Naive thymus-derived CD4-positive, alpha-beta T cell (primary cell): Measurements from ENCODE around the gene EAPP. TPM values are rescaled to one million over a fixed set of nuclear protein-coding genes. Genes with fewer than 3 reads are reported as not detected.
"Not testable (repeated sequence)": the region's sequence is repeated elsewhere in the genome, so short reads cannot be mapped to it uniquely, and the experiment has no call there.

ENCODE experiments used
- ATAC-seq: fragments of 150-1000 bp; cut with Tn5 transposase; 2 replicates; pipeline ENCODE4 v1.10.0; 2021; ENCODE audit warnings: mild to moderate bottlenecking, moderate library complexity
- CTCF ChIA-PET: fragments of 350-600 bp; sonication (Branson Sonifier 250); formaldehyde crosslinking; loops from one replicate; lab custom pipeline; 2021; ENCODE audit warnings: antibody characterized with exemption; lab: Charles Lee
- POLR2A ChIA-PET: fragments of 350-600 bp; sonication (Branson Sonifier 250); formaldehyde crosslinking; loops from one replicate; lab custom pipeline; 2021; ENCODE audit warnings: antibody characterized with exemption, inconsistent platforms; lab: Charles Lee
- DNase-seq, 9 donors: peaks; one replicate each; pipeline versions ENCODE4 v3.0.0 to v3.0.0-alpha.2; 2020 to 2022; ENCODE audit warnings: mixed read lengths in 1 of 9
- H3K27ac ChIP-seq: one replicate; pipeline ENCODE4 v1.7.0; 2013; ENCODE audit warnings: mild to moderate bottlenecking, low read depth, low read length, moderate library complexity
- H3K27me3 ChIP-seq, 2 donors: one replicate each; pipeline ENCODE4 v1.7.0; 2013; ENCODE audit warnings: low read length in 2 of 2, mild to moderate bottlenecking in 2 of 2, moderate library complexity in 2 of 2; ENCODE audit not compliant: control insufficient read depth in 2 of 2, insufficient read depth in 2 of 2
- H3K36me3 ChIP-seq, 3 experiments: 1 replicate in 2 of 3; 2 replicates in 1 of 3; pipeline ENCODE4 v1.7.0; 2013; ENCODE audit warnings: low read length in 3 of 3, mild to moderate bottlenecking in 3 of 3, moderate library complexity in 1 of 3; ENCODE audit not compliant: insufficient read depth in 3 of 3, control insufficient read depth in 2 of 3
- H3K4me1 ChIP-seq, 2 donors: one replicate each; pipeline ENCODE4 v1.7.0; 2013; ENCODE audit warnings: low read length in 2 of 2, mild to moderate bottlenecking in 2 of 2, moderate library complexity in 1 of 2; ENCODE audit not compliant: control insufficient read depth in 2 of 2, insufficient read depth in 2 of 2
- H3K4me3 ChIP-seq: 2 replicates; pipeline ENCODE4 v1.7.0; 2013; ENCODE audit warnings: mild to moderate bottlenecking, low read length
- H3K9me3 ChIP-seq, 3 experiments: 1 replicate in 2 of 3; 2 replicates in 1 of 3; pipeline ENCODE4 v1.7.0; 2013; ENCODE audit warnings: low read length in 3 of 3; ENCODE audit not compliant: control insufficient read depth in 2 of 3
- H3K27ac Mint-ChIP-seq, 9 donors: one replicate each; pipeline ENCODE4 v1.8.0; 2020 to 2022; ENCODE audit warnings: mixed read lengths in 9 of 9, mild to moderate bottlenecking in 8 of 9, moderate library complexity in 5 of 9, inconsistent platforms in 2 of 9
- H3K27me3 Mint-ChIP-seq, 5 donors: one replicate each; pipeline ENCODE4 v1.8.0; 2021 to 2022; ENCODE audit warnings: mixed read lengths in 5 of 5, mild to moderate bottlenecking in 1 of 5
- H3K36me3 Mint-ChIP-seq, 5 donors: one replicate each; pipeline ENCODE4 v1.8.0; 2020 to 2022; ENCODE audit warnings: mixed read lengths in 5 of 5, mild to moderate bottlenecking in 3 of 5, inconsistent platforms in 1 of 5
- H3K4me1 Mint-ChIP-seq, 7 donors: one replicate each; pipeline ENCODE4 v1.8.0; 2020 to 2022; ENCODE audit warnings: mixed read lengths in 7 of 7, mild to moderate bottlenecking in 3 of 7, inconsistent platforms in 1 of 7
- H3K4me3 Mint-ChIP-seq, 10 donors: one replicate each; pipeline ENCODE4 v1.8.0; 2020 to 2022; ENCODE audit warnings: mild to moderate bottlenecking in 10 of 10, mixed read lengths in 10 of 10, moderate library complexity in 6 of 10, inconsistent platforms in 2 of 10
- H3K9me3 Mint-ChIP-seq, 11 donors: one replicate each; pipeline ENCODE4 v1.8.0; 2020 to 2022; ENCODE audit warnings: mixed read lengths in 11 of 11, mild to moderate bottlenecking in 4 of 11, inconsistent platforms in 1 of 11, moderate library complexity in 1 of 11
- intact Hi-C, 2 donors: fragments of 100-400 bp; cut with micrococcal nuclease; formaldehyde crosslinking; loops; one replicate each; pipeline ENCODE4 v1.15.1; 2023
- polyA plus RNA-seq, 2 donors: library from polyadenylated mRNA; unstranded; fragments of 300-500 nt; fragmentation: Illumina TruSeq; gene quantifications; one replicate each; pipeline ENCODE4 v1.2.3, GENCODE V29; 2021
- total RNA-seq, 6 experiments: library from RNA in 5 of 6; stranded (reverse) in 5 of 6; gene quantifications; 1 replicate in 5 of 6; 2 replicates in 1 of 6; pipeline ENCODE4 v1.2.3 and lab custom pipeline; 2021 to 2026

EAPP gene
- total and polyA plus RNA-seq, 7 experiments from 2014 or later = 34.8 to 125 (median 65.4) TPM

GRCh38 chr14:34522496-34522895 lies 17.0 kb downstream of the EAPP start:
- H3K27me3 Mint-ChIP-seq = no peaks in the 10 kb centered on the region
- peaks cover 17 to 59% (median 52%) of the 10 kb centered on the region in 5 donors for H3K36me3 Mint-ChIP-seq
- peak overlapping the region in 2 of 9 donors; percentile 34 to 57 for H3K27ac Mint-ChIP-seq
- ATAC-seq (no peak), DNase-seq (no peak)
- H3K4me3 Mint-ChIP-seq = no peak overlapping the region
- intact Hi-C loops = no loop called here
- ChIA-PET CTCF (no interaction called here), POLR2A (no interaction called here)
- Histone ChIP-seq H3K4me3 (no peak overlapping the region), H3K27ac (no peak overlapping the region), H3K9me3 (no peaks in the 10 kb centered on the region), H3K27me3 (no peaks in the 10 kb centered on the region), H3K4me1 (no peaks in the 10 kb centered on the region), H3K36me3 (peaks cover 37 to 87% (median 48%) of the 10 kb centered on the region in 3 experiments)
- H3K9me3 Mint-ChIP-seq = no peaks in the 10 kb centered on the region
- H3K4me1 Mint-ChIP-seq = peaks cover 0 to 6% (median 0%) of the 10 kb centered on the region in 7 donors

- not testable (repeated sequence) for H3K27me3 Mint-ChIP-seq
- CTCF ChIA-PET = interaction anchor here (0.7 kb wide), 1 partner anchor 475 kb away, joined by 3 read pairs; no protein-coding TSS in a partner anchor
Observed at GRCh38 chr14:34521071-34521470, 18.4 kb downstream of the EAPP start.

GRCh38 chr14:34520304-34520970 lies 19.1 kb downstream of the EAPP start:
- not testable (repeated sequence) for H3K4me3 Mint-ChIP-seq

More at GRCh38 chr14:34521071-34521470, 18.4 kb downstream of the EAPP start:
- H3K27me3 ChIP-seq, H3K9me3 ChIP-seq, DNase-seq, H3K27ac Mint-ChIP-seq, H3K27ac ChIP-seq, intact Hi-C loops, H3K4me3 Mint-ChIP-seq, ATAC-seq, POLR2A ChIA-PET, H3K9me3 Mint-ChIP-seq, H3K4me1 ChIP-seq, H3K4me3 ChIP-seq, H3K4me1 Mint-ChIP-seq: not testable (repeated sequence)
- H3K36me3 ChIP-seq = peaks cover 33 to 73% (median 48%) of the 10 kb centered on the region in 3 experiments
- H3K36me3 Mint-ChIP-seq = peaks cover 13 to 65% (median 57%) of the 10 kb centered on the region in 5 donors

GRCh38 chr14:34507884-34508283 lies 31.6 kb downstream of the EAPP start:
- no peak overlapping the region for H3K27ac ChIP-seq
- ATAC-seq (no peak), DNase-seq (no peak)
- H3K4me3 Mint-ChIP-seq = no peak overlapping the region
- no peaks in the 10 kb centered on the region for H3K4me1 Mint-ChIP-seq
- no peaks in the 10 kb centered on the region for H3K9me3 Mint-ChIP-seq
- no peaks in the 10 kb centered on the region for H3K27me3 ChIP-seq
- no peaks in the 10 kb centered on the region for H3K4me1 ChIP-seq
- no peaks in the 10 kb centered on the region for H3K27me3 Mint-ChIP-seq
- POLR2A ChIA-PET = no interaction called here
- H3K27ac Mint-ChIP-seq = no peak overlapping the region
- H3K4me3 ChIP-seq = no peak overlapping the region
- no peaks in the 10 kb centered on the region for H3K36me3 ChIP-seq
- peaks cover 0 to 3% (median 0%) of the 10 kb centered on the region in 5 donors for H3K36me3 Mint-ChIP-seq
- no peaks in the 10 kb centered on the region for H3K9me3 ChIP-seq
- CTCF ChIA-PET = no interaction called here
- intact Hi-C loops = no loop called here

More at GRCh38 chr14:34520304-34520970, 19.1 kb downstream of the EAPP start:
- CTCF ChIA-PET = interaction anchor here (0.7 kb wide), 1 partner anchor 476 kb away, joined by 3 read pairs; no protein-coding TSS in a partner anchor
- H3K4me3 ChIP-seq, H3K27me3 Mint-ChIP-seq, POLR2A ChIA-PET, DNase-seq, H3K27me3 ChIP-seq, H3K27ac ChIP-seq, ATAC-seq, H3K4me1 ChIP-seq, H3K9me3 ChIP-seq, intact Hi-C loops, H3K9me3 Mint-ChIP-seq: not testable (repeated sequence)
- Mint-ChIP-seq H3K36me3 (peaks cover 13 to 70% (median 62%) of the 10 kb centered on the region in 5 donors), H3K27ac (peak overlapping the region in 3 of 9 donors; percentile 6 to 77 (median 17)), H3K4me1 (peaks cover 0 to 10% (median 0%) of the 10 kb centered on the region in 7 donors)
- H3K36me3 ChIP-seq = peaks cover 33 to 69% (median 48%) of the 10 kb centered on the region in 3 experiments

- intact Hi-C loops = no loop called here
- H3K9me3 Mint-ChIP-seq = no peaks in the 10 kb centered on the region
- no peaks in the 10 kb centered on the region for H3K27me3 Mint-ChIP-seq
- H3K9me3 ChIP-seq = no peaks in the 10 kb centered on the region
- peaks cover 0 to 3% (median 0%) of the 10 kb centered on the region in 5 donors for H3K36me3 Mint-ChIP-seq
- H3K27me3 ChIP-seq = no peaks in the 10 kb centered on the region
- POLR2A ChIA-PET = no interaction called here
- CTCF ChIA-PET = no interaction called here
- no peaks in the 10 kb centered on the region for H3K36me3 ChIP-seq
- ATAC-seq (no peak), DNase-seq (no peak)
- no peak overlapping the region for H3K27ac Mint-ChIP-seq
- no peak overlapping the region for H3K27ac ChIP-seq
- H3K4me3 Mint-ChIP-seq = no peak overlapping the region
- no peaks in the 10 kb centered on the region for H3K4me1 Mint-ChIP-seq
- H3K4me1 ChIP-seq = no peaks in the 10 kb centered on the region
- H3K4me3 ChIP-seq = no peak overlapping the region
Observed at GRCh38 chr14:34507459-34507858, 32.0 kb downstream of the EAPP start.

- intact Hi-C loops, H3K4me3 ChIP-seq, DNase-seq, H3K27me3 ChIP-seq, H3K36me3 ChIP-seq, H3K4me3 Mint-ChIP-seq, ATAC-seq, CTCF ChIA-PET, H3K4me1 Mint-ChIP-seq, H3K27ac ChIP-seq, POLR2A ChIA-PET, H3K27ac Mint-ChIP-seq, H3K9me3 Mint-ChIP-seq, H3K27me3 Mint-ChIP-seq, H3K36me3 Mint-ChIP-seq, H3K9me3 ChIP-seq, H3K4me1 ChIP-seq: not testable (repeated sequence)
Observed at GRCh38 chr14:34505124-34505491, 34.4 kb downstream of the EAPP start.

- H3K9me3 ChIP-seq, H3K27me3 Mint-ChIP-seq, H3K4me3 ChIP-seq, H3K4me1 ChIP-seq, H3K27me3 ChIP-seq, DNase-seq, H3K4me3 Mint-ChIP-seq, CTCF ChIA-PET, intact Hi-C loops, POLR2A ChIA-PET, H3K9me3 Mint-ChIP-seq, H3K4me1 Mint-ChIP-seq, H3K27ac ChIP-seq, H3K36me3 Mint-ChIP-seq, H3K36me3 ChIP-seq, ATAC-seq: not testable (repeated sequence)
- H3K27ac Mint-ChIP-seq = peak overlapping the region in 1 of 9 donors; percentile 80
Observed at GRCh38 chr14:34504027-34504426, 35.5 kb downstream of the EAPP start.
